OCI-LY7 (cell line): ENCODE measurements around the gene GNAQ. TPM values are rescaled to one million over a fixed set of nuclear protein-coding genes. Genes with fewer than 3 reads are reported as not detected.

Source experiments
- BruUV-seq: library from RNA; stranded (reverse); fragments of 400-500 nt; replicated peaks from 2 replicates; lab custom pipeline; 2021; lab: Mats Ljungman, UMichigan
- CTCF ChIA-PET: fragments of 300-600 bp; sonication (Branson Sonifier 250); formaldehyde crosslinking; loops from one replicate; lab custom pipeline; 2022; ENCODE audit warnings: antibody characterized with exemption; ENCODE audit not compliant: unreplicated experiment; lab: Charles Lee
- POLR2A ChIA-PET: fragments of 300-600 bp; sonication (Branson Sonifier 250); formaldehyde crosslinking; loops from one replicate; lab custom pipeline; 2022; ENCODE audit warnings: antibody characterized with exemption; lab: Charles Lee
- DNase-seq: peaks from one replicate; pipeline ENCODE4 v3.0.0-alpha.2; 2015; ENCODE audit warnings: low spot score
- H2AFZ ChIP-seq: fragments of 200-600 bp; sonication (generic), shearing (Covaris generic); 2 replicates; pipeline ENCODE4 v1.6.1; 2014; ENCODE audit warnings: mild to moderate bottlenecking, antibody characterized with exemption, low read length, moderate library complexity
- H3K27ac ChIP-seq: fragments of 200-600 bp; sonication (generic); 2 replicates; pipeline ENCODE4 v1.5.1; 2014; ENCODE audit warnings: mixed run types, low read depth, mild to moderate bottlenecking, moderate library complexity, low read length, inconsistent platforms; ENCODE audit not compliant: poor library complexity, severe bottlenecking
- H3K36me3 ChIP-seq: fragments of 200-600 bp; sonication (generic); 2 replicates; pipeline ENCODE4 v1.6.1; 2014; ENCODE audit warnings: mild to moderate bottlenecking, antibody characterized with exemption, low read length, moderate library complexity, mixed read lengths; ENCODE audit not compliant: insufficient read depth
- H3K4me1 ChIP-seq: fragments of 200-600 bp; sonication (generic); 2 replicates; pipeline ENCODE4 v1.5.1; 2014; ENCODE audit warnings: mild to moderate bottlenecking, low read length; ENCODE audit not compliant: insufficient read depth, poor library complexity, severe bottlenecking
- H3K4me2 ChIP-seq: fragments of 200-600 bp; sonication (generic); 2 replicates; pipeline ENCODE4 v1.6.1; 2014; ENCODE audit warnings: mild to moderate bottlenecking, low read length
- H3K4me3 ChIP-seq: fragments of 200-600 bp; sonication (generic); 2 replicates; pipeline ENCODE4 v1.5.1; 2014; ENCODE audit warnings: mild to moderate bottlenecking, low read depth, low read length; ENCODE audit not compliant: poor library complexity, severe bottlenecking
- H3K79me2 ChIP-seq: fragments of 200-600 bp; sonication (generic); 2 replicates; pipeline ENCODE4 v1.6.1; 2016; ENCODE audit warnings: low read depth, mild to moderate bottlenecking, low read length, moderate library complexity, mixed read lengths; ENCODE audit not compliant: insufficient read depth
- H3K9me2 ChIP-seq: fragments of 200-600 bp; sonication (generic); 2 replicates; pipeline ENCODE4 v1.6.1; 2016; ENCODE audit warnings: mild to moderate bottlenecking, low read length, mixed read lengths; ENCODE audit not compliant: insufficient read depth
- H3K9me3 ChIP-seq: fragments of 200-600 bp; sonication (generic); 2 replicates; pipeline ENCODE4 v1.6.1; 2014; ENCODE audit warnings: mild to moderate bottlenecking, mixed run types, low read length, mixed read lengths
- H4K20me1 ChIP-seq: fragments of 200-600 bp; sonication (generic); 2 replicates; pipeline ENCODE4 v1.6.1; 2014; ENCODE audit warnings: mild to moderate bottlenecking, antibody characterized with exemption, low read length, moderate library complexity, mixed read lengths; ENCODE audit not compliant: insufficient read depth
- EZH2phosphoT487 ChIP-seq: fragments of 200-600 bp; sonication (generic); IDR thresholded peaks from 2 replicates; pipeline ENCODE4 v1.6.1; 2018; ENCODE audit warnings: low read depth, borderline replicate concordance, mild to moderate bottlenecking, mixed run types, antibody characterized with exemption, low read length, moderate library complexity, mixed read lengths
- intact Hi-C: fragments of 100-400 bp; cut with micrococcal nuclease; formaldehyde crosslinking; loops from one replicate; pipeline ENCODE4 v1.10.0; 2022; ENCODE audit not compliant: unreplicated experiment
- total RNA-seq, 2 experiments: library from RNA; depleted of rRNA in 1 of 2; stranded (reverse); fragments of >200 nt in 1 of 2; shearing (Covaris generic) in 1 of 2; gene quantifications; 2 replicates each; pipeline ENCODE4 v1.2.3, GENCODE V29; 2014 to 2022
- TF ChIP-seq, protein P1 (sequence below): fragments of 200-600 bp; sonication (generic); conservative IDR thresholded peaks from 2 replicates; pipeline ENCODE4 v1.5.1; 2014; ENCODE audit warnings: mild to moderate bottlenecking, antibody characterized with exemption, low read length, moderate library complexity, mixed read lengths

GNAQ gene
- total RNA-seq, 2 experiments from 2014 or later: not detected

DNA sequence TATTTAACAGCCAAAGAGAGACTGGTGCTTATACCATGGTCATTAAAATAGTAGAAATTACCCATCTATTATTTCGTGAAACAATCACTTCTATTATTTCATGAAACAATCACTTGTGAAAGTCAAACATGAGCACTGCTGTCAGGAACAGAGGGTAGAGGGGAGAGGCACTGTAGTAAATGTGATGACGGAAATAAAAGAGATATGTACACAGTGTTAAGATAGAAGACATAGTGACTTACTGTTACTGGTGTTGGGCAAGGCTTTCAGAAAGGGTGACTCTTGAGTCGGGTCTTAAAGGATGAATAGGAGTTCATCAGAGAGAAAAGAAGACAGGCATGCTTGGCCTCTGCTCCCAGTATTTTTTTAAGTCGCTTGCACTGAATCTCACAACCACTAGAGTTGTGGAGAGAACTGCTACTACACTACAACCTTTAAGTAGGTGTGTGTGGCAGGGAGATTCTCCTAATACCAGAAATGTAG lies 220.9 kb downstream of the GNAQ start:
- BruUV-seq: no TSS peak
- H3K27ac ChIP-seq: no peak overlapping the region
- H3K9me2 ChIP-seq: no peaks in the 10 kb centered on the region
- no peak overlapping the region for H3K4me3 ChIP-seq
- no peaks in the 10 kb centered on the region for H3K79me2 ChIP-seq
- ChIA-PET CTCF (no interaction called here), POLR2A (no interaction called here)
- H3K4me1 ChIP-seq: no peaks in the 10 kb centered on the region
- H4K20me1 ChIP-seq: no peaks in the 10 kb centered on the region
- TF ChIP-seq EZH2phosphoT487: no peak
- TF ChIP-seq, protein P1, sequence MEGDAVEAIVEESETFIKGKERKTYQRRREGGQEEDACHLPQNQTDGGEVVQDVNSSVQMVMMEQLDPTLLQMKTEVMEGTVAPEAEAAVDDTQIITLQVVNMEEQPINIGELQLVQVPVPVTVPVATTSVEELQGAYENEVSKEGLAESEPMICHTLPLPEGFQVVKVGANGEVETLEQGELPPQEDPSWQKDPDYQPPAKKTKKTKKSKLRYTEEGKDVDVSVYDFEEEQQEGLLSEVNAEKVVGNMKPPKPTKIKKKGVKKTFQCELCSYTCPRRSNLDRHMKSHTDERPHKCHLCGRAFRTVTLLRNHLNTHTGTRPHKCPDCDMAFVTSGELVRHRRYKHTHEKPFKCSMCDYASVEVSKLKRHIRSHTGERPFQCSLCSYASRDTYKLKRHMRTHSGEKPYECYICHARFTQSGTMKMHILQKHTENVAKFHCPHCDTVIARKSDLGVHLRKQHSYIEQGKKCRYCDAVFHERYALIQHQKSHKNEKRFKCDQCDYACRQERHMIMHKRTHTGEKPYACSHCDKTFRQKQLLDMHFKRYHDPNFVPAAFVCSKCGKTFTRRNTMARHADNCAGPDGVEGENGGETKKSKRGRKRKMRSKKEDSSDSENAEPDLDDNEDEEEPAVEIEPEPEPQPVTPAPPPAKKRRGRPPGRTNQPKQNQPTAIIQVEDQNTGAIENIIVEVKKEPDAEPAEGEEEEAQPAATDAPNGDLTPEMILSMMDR: no peak
- no peaks in the 10 kb centered on the region for H3K36me3 ChIP-seq
- H3K4me2 ChIP-seq: no peak overlapping the region
- no peaks in the 10 kb centered on the region for H3K9me3 ChIP-seq
- DNase-seq: no peak
- intact Hi-C loops: no loop called here
- H2AFZ ChIP-seq: no peak overlapping the region

DNA sequence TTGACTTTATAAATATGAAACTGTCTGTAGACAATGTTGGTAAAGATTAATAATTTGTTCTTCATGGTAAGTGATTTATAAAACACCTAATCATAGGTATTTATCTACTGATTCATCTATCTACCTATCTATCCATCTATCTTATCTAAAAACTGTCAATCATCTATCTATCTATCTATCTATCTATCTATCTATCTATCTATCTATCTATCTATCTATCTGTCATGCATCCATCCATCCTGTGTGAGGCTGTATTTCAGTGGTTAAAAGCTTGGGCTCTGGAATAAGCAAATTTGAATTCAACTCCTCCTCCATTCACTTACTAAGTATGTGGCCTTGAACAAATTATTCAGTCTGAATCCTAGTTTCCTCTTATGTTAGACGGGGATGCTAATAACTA lies 221.6 kb downstream of the GNAQ start:
- Histone ChIP-seq H3K9me3 (no peaks in the 10 kb centered on the region), H3K4me3 (no peak overlapping the region), H3K9me2 (no peaks in the 10 kb centered on the region), H3K27ac (no peak overlapping the region), H3K4me1 (no peaks in the 10 kb centered on the region), H3K36me3 (no peaks in the 10 kb centered on the region), H3K79me2 (no peaks in the 10 kb centered on the region), H2AFZ (no peak overlapping the region), H3K4me2 (no peak overlapping the region), H4K20me1 (no peaks in the 10 kb centered on the region)
- no peak for DNase-seq
- no TSS peak for BruUV-seq
- intact Hi-C loops: no loop called here
- TF ChIP-seq, protein P1: no peak
- no peak for TF ChIP-seq EZH2phosphoT487
- POLR2A ChIA-PET: no interaction called here
- CTCF ChIA-PET: no interaction called here

DNA sequence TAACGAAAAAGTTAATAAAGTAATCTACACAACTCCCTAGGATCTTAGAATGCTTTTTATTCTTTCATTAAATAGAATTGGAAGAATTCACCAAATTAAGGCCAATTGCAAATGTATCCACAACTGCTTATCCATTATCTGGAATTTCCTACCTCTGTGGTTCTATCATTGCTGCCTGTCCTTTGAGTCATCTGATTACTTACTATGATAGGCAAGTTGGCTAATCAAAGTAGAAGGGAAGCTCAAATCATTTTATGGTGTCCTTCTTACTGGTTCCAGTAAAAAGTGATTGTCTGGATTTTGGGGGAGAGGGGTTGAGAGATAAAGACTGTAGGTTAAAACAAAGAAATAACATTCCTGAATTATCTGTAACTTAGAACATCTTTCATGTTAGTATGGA lies 222.1 kb downstream of the GNAQ start:
- Histone ChIP-seq H3K4me2 (no peak overlapping the region), H3K4me3 (no peak overlapping the region), H3K4me1 (no peaks in the 10 kb centered on the region), H3K9me3 (no peaks in the 10 kb centered on the region), H3K27ac (no peak overlapping the region), H2AFZ (no peak overlapping the region), H3K36me3 (no peaks in the 10 kb centered on the region), H3K9me2 (no peaks in the 10 kb centered on the region), H3K79me2 (no peaks in the 10 kb centered on the region), H4K20me1 (no peaks in the 10 kb centered on the region)
- POLR2A ChIA-PET: no interaction called here
- BruUV-seq: no TSS peak
- CTCF ChIA-PET: no interaction called here
- DNase-seq: no peak
- intact Hi-C loops: no loop called here
- no peak for TF ChIP-seq EZH2phosphoT487
- TF ChIP-seq, protein P1: no peak
